ENCODE results near the gene DDX1.

DNA sequence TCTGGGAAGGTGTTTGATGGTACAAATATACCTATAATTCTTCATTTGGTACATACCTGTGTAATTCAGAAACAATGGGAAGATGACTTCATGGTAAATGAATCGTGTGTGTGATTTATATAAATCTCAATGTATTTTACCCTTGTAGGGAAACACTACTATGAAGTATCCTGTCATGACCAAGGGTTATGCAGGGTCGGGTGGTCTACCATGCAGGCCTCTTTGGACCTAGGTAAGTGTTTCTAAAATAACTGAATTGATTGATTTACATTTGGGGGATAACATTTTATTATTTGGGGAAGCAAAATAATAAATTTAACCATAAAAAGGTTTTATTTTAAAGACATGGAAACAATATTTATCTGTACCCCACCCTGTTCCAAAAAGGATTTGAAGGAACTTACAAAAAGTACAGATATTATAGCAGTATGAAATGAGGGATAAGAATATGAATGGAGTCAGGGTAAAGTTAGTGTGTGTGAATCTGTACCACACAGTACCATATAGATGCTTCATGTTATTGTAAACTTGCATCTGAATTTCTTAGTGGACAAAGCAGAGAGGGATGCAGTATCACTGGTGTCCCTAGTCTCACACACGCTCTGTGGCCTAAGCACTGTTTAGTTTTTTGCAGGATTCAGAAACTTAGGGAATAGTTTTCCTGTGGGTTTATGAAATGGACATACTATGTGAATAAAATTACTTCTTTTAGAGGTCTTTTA, 11.5 kb downstream of the DDX1 start:
- TF ChIP-seq, protein P1, sequence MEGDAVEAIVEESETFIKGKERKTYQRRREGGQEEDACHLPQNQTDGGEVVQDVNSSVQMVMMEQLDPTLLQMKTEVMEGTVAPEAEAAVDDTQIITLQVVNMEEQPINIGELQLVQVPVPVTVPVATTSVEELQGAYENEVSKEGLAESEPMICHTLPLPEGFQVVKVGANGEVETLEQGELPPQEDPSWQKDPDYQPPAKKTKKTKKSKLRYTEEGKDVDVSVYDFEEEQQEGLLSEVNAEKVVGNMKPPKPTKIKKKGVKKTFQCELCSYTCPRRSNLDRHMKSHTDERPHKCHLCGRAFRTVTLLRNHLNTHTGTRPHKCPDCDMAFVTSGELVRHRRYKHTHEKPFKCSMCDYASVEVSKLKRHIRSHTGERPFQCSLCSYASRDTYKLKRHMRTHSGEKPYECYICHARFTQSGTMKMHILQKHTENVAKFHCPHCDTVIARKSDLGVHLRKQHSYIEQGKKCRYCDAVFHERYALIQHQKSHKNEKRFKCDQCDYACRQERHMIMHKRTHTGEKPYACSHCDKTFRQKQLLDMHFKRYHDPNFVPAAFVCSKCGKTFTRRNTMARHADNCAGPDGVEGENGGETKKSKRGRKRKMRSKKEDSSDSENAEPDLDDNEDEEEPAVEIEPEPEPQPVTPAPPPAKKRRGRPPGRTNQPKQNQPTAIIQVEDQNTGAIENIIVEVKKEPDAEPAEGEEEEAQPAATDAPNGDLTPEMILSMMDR (IDR thresholded peaks at IDR 0.05; ENCODE audit: low read depth, low read length): no peak
- no peak for TF ChIP-seq POLR2A (IDR thresholded peaks at IDR 0.05; ENCODE audit: extremely low read depth, insufficient read length)
- TF ChIP-seq, protein P2, sequence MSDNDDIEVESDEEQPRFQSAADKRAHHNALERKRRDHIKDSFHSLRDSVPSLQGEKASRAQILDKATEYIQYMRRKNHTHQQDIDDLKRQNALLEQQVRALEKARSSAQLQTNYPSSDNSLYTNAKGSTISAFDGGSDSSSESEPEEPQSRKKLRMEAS (IDR thresholded peaks at IDR 0.05; ENCODE audit: low read depth, low read length): no peak
